Right ventricle myocardium superior (tissue), 1 donor: ENCODE results near the gene PSMD12. TPM values are rescaled to one million over a fixed set of nuclear protein-coding genes. Genes with fewer than 3 reads are reported as not detected.

ENCODE experiments used
- ATAC-seq: fragments of 200-7000 bp; cut with Tn5 transposase; one replicate; pipeline ENCODE4 v1.9.1; 2020; ENCODE audit warnings: mild to moderate bottlenecking; ENCODE audit not compliant: poor library complexity
- DNase-seq: peaks from one replicate; pipeline ENCODE4 v3.0.0-alpha.2; 2020
- intact Hi-C: fragments of 100-400 bp; cut with DNase I; formaldehyde crosslinking; loops from one replicate; pipeline ENCODE4 v1.11.2; 2022
- total RNA-seq: library from RNA; stranded (reverse); fragmentation: NEBNext Ultra II Directional; extraction: Animal tissue kit (Norgen Biotek cat#: 25700); gene quantifications from one replicate; pipeline ENCODE4 v1.2.1, GENCODE V29; 2021
- donor health status: DM: no; HTN: yes; CAD: no; lungs with severe emphysema.

PSMD12 gene
- total RNA-seq, 1 donor from 2014 or later: 42.6 TPM

DNA sequence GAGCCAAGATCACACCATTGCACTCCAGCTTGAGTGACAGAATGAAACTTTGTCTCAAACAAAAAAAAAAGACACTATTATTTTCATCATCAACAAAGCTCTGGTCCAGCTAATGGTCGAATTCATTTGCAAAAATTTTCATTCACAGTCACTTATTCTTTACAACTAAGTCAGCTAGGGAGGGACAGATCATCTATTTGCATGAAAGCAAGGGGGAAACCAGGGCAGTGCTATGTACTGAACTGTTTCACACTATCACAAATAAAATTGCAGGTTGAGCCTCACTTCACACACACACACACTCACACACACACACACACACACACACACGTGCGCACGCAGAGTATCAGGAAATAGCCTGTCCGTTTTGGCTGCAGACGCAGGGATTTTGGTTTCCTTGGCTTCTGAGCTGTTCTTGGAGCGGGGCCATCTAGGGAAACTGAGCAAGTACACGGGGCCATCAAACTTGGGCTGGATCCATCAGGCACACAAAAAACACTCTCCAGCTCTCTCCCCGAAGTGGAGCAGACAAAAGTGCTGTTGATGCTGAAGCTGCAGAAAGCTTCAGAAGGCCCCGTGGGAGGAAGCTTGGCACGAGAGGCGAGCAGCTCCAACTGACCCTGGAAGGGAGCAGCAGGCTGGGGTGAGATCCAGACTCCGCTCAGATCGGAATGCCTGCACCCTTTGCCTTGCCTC is 77.0 kb downstream of the PSMD12 start:
- intact Hi-C loops: no loop called here
- ATAC-seq (peak; percentile 89), DNase-seq (peak; percentile 93)

Other genes starting within 250 kb of the PSMD12 start
- gene HELZ, start 121.4 kb downstream of the PSMD12 start, total RNA-seq: 33.3 TPM
- gene PITPNC1, start 10.7 kb upstream of the PSMD12 start, total RNA-seq: 14.6 TPM